Transverse colon (tissue), 4 donors: ENCODE data around the gene CYP26A1. TPM values are rescaled to one million over a fixed set of nuclear protein-coding genes. Genes with fewer than 3 reads are reported as not detected.

Experiments
- DNase-seq: peaks from one replicate; pipeline ENCODE4 v3.0.0-alpha.2; 2019
- H3K27ac ChIP-seq, 4 donors: fragments of 200-600 bp; sonication (generic); 2 replicates each; pipeline ENCODE4 v1.5.1; 2016 to 2018; ENCODE audit warnings: inconsistent platforms in 4 of 4
- H3K27me3 ChIP-seq: fragments of 200-600 bp; sonication (generic); 2 replicates; pipeline ENCODE4 v1.5.1; 2017; ENCODE audit warnings: inconsistent platforms
- H3K36me3 ChIP-seq, 4 donors: fragments of 200-600 bp; sonication (generic); 2 replicates each; pipeline ENCODE4 v1.5.1; 2017 to 2019; ENCODE audit warnings: inconsistent platforms in 4 of 4
- H3K4me1 ChIP-seq, 4 donors: fragments of 200-600 bp; sonication (generic); 2 replicates each; pipeline ENCODE4 v1.5.1; 2017 to 2020; ENCODE audit warnings: inconsistent platforms in 4 of 4
- H3K4me3 ChIP-seq, 4 donors: fragments of 200-600 bp; sonication (generic); 1 replicate in 1 of 4; 2 replicates in 3 of 4; pipeline versions ENCODE4 v1.5.1 to v1.6.1; 2017 to 2019; ENCODE audit warnings: inconsistent platforms in 4 of 4
- H3K9me3 ChIP-seq, 2 donors: fragments of 200-600 bp; sonication (generic); 2 replicates each; pipeline ENCODE4 v1.5.1; 2017 to 2019; ENCODE audit warnings: inconsistent platforms in 2 of 2
- CTCF ChIP-seq, 5 experiments: fragments of 200-600 bp in 3 of 5; fragments of 450-650 bp in 2 of 5; sonication (generic) in 3 of 5; IDR thresholded peaks; 1 replicate in 2 of 5; 2 replicates in 3 of 5; pipeline ENCODE4 v1.5.1; 2016 to 2017; ENCODE audit warnings: antibody characterized with exemption in 5 of 5, inconsistent platforms in 3 of 5, mild to moderate bottlenecking in 2 of 5, moderate library complexity in 1 of 5
- EP300 ChIP-seq: sonication (generic); formaldehyde crosslinking; IDR thresholded peaks from one replicate; pipeline ENCODE4 v1.6.1; 2017; ENCODE audit warnings: antibody characterized with exemption, low read depth
- POLR2A ChIP-seq: fragments of 450-650 bp; IDR thresholded peaks from one replicate; pipeline ENCODE4 v1.6.1; 2016; ENCODE audit warnings: antibody characterized with exemption, mild to moderate bottlenecking, moderate library complexity
- POLR2AphosphoS5 ChIP-seq, 3 donors: sonication (generic); formaldehyde crosslinking; IDR thresholded peaks; one replicate each; pipeline ENCODE4 v1.6.1; 2016; ENCODE audit warnings: antibody characterized with exemption in 3 of 3
- WGBS, 2 donors: methylation state at CpG; one replicate each; pipeline ENCODE4 v1.1.5; 2018; ENCODE audit warnings: low coverage in 1 of 2; 5-methylcytosine and 5-hydroxymethylcytosine counted together
- in situ Hi-C, 4 donors: fragments of 200-750 bp; cut with MboI; loops; one replicate each; pipeline versions ENCODE4 v1.15.0 to v1.15.1; 2017; ENCODE audit warnings: low sequenced_read_pairs in 3 of 4, low pct_ligation_motif_present in 1 of 4, low pct_unique_long_range_greater_than_20kb in 1 of 4
- intact Hi-C: fragments of 100-400 bp; cut with DNase I; formaldehyde crosslinking; loops from one replicate; pipeline ENCODE4 v1.15.1; 2023; ENCODE audit warnings: low total_unique reads
- total RNA-seq, 4 donors: library from RNA; depleted of rRNA; stranded (reverse); fragments of >200 nt; gene quantifications; one replicate each; pipeline ENCODE4 v1.1.0, GENCODE V29; 2016

CYP26A1 gene
- total RNA-seq, 4 donors from 2014 or later: not detected

GRCh38 chr10:93039110-93039509 is 34.6 kb upstream of the CYP26A1 start:
- no peak for TF ChIP-seq EP300
- TF ChIP-seq POLR2AphosphoS5 (IDR thresholded peaks at IDR 0.05): no peak
- TF ChIP-seq POLR2A: no peak
- no peak for TF ChIP-seq CTCF (IDR thresholded peaks at IDR 0.05)
- H3K4me1 ChIP-seq: peaks cover 1 to 23% (median 12%) of the 10 kb centered on the region in 4 donors
- no peak overlapping the region for H3K27ac ChIP-seq
- no peaks in the 10 kb centered on the region for H3K9me3 ChIP-seq
- intact Hi-C loops (no loop called here), in situ Hi-C loops (no loop called here)
- peaks cover 0 to 3% (median 0%) of the 10 kb centered on the region in 4 donors for H3K36me3 ChIP-seq
- DNase-seq: no peak
- no peaks in the 10 kb centered on the region for H3K27me3 ChIP-seq
- 80 to 97% methylated on average over 1 of the region's 1 CpG for WGBS, 2 donors
- no peak overlapping the region for H3K4me3 ChIP-seq

GRCh38 chr10:93039721-93040120 is 34.0 kb upstream of the CYP26A1 start:
- TF ChIP-seq CTCF (IDR thresholded peaks at IDR 0.05): peak in 4 of 5 experiments; percentile 24 to 41 (median 36)
- TF ChIP-seq EP300: no peak
- 17 to 24% methylated on average over 3 of the region's 3 CpGs for WGBS, 2 donors
- H3K27ac ChIP-seq: no peak overlapping the region
- H3K9me3 ChIP-seq: no peaks in the 10 kb centered on the region
- H3K4me1 ChIP-seq: peaks cover 0 to 16% (median 7%) of the 10 kb centered on the region in 4 donors
- H3K36me3 ChIP-seq: peaks cover 0 to 3% (median 0%) of the 10 kb centered on the region in 4 donors
- in situ Hi-C loops: no loop called here
- no peaks in the 10 kb centered on the region for H3K27me3 ChIP-seq
- intact Hi-C loops: no loop called here
- H3K4me3 ChIP-seq: no peak overlapping the region
- no peak for DNase-seq

- Histone ChIP-seq H3K27me3 (peaks cover 13% of the 10 kb centered on the region), H3K36me3 (no peaks in the 10 kb centered on the region), H3K27ac (no peak overlapping the region), H3K4me1 (no peaks in the 10 kb centered on the region), H3K9me3 (no peaks in the 10 kb centered on the region), H3K4me3 (no peak overlapping the region)
- WGBS, 2 donors: 94 to 97% methylated on average over 3 of the region's 3 CpGs
- intact Hi-C loops: no loop called here
- in situ Hi-C loops: no loop called here
- TF ChIP-seq POLR2AphosphoS5 (IDR thresholded peaks at IDR 0.05) (no peak), EP300 (no peak), CTCF (IDR thresholded peaks at IDR 0.05) (no peak), POLR2A (no peak)
- DNase-seq: no peak
Observed at GRCh38 chr10:93054486-93054885, 19.2 kb upstream of the CYP26A1 start.

GRCh38 chr10:93058139-93058538 is 15.6 kb upstream of the CYP26A1 start:
- H3K9me3 ChIP-seq: no peaks in the 10 kb centered on the region
- H3K27ac ChIP-seq: no peak overlapping the region
- no peaks in the 10 kb centered on the region for H3K36me3 ChIP-seq
- DNase-seq: no peak
- 93 to 96% methylated on average over 3 of the region's 3 CpGs for WGBS, 2 donors
- no peak for TF ChIP-seq CTCF (IDR thresholded peaks at IDR 0.05)
- TF ChIP-seq POLR2AphosphoS5 (IDR thresholded peaks at IDR 0.05): no peak
- TF ChIP-seq POLR2A: no peak
- TF ChIP-seq EP300: no peak
- peaks cover 50% of the 10 kb centered on the region for H3K27me3 ChIP-seq
- H3K4me3 ChIP-seq: no peak overlapping the region
- peaks cover 0 to 27% (median 18%) of the 10 kb centered on the region in 4 donors for H3K4me1 ChIP-seq
- intact Hi-C loops (no loop called here), in situ Hi-C loops (no loop called here)
